ENCODE data around the gene GCLC. TPM values are rescaled to one million over a fixed set of nuclear protein-coding genes. Genes with fewer than 3 reads are reported as not detected.

GCLC gene
- total RNA-seq, 1 donor, result 26.8 TPM

DNA sequence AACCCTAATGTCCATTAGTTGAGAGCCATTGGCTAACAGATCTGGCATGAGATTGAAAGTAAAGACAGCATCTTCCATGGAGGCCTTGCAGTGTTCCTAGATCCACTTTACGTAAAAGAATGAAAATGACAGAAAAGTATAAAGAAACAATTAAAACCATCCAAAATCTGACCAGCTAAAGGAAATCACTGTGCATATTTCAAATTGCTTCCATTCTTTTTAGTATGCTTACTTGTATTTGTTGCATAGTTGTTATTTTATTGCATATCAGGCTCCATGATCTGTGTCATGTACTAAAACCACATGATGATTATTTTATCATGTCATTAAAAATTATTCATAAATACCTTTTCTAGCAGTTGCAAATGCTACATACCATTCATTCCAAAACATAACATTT, 67.9 kb downstream of the GCLC start:
- no peaks in the 10 kb centered on the region for H4K20me1 ChIP-seq (ENCODE audit: insufficient read depth, low read length)
- no peak for DNase-seq (ENCODE audit: insufficient read length, low spot score, missing footprints)
- no peak overlapping the region for H3K27ac ChIP-seq (ENCODE audit: low read depth, low read length)
- no peak overlapping the region for H3K4me2 ChIP-seq (ENCODE audit: insufficient read depth, low read length)
- H3K79me2 ChIP-seq (ENCODE audit: insufficient read depth, low read length), result no peaks in the 10 kb centered on the region
- no peaks in the 10 kb centered on the region for H3K36me3 ChIP-seq (ENCODE audit: insufficient read depth, low read length)
- no peaks in the 10 kb centered on the region for H3K4me1 ChIP-seq (ENCODE audit: insufficient read depth, low read length)
- no peaks in the 10 kb centered on the region for H3K27me3 ChIP-seq (ENCODE audit: insufficient read depth, low read length)
- no peak overlapping the region for H3K4me3 ChIP-seq (ENCODE audit: insufficient read depth, low read length)
- no peaks in the 10 kb centered on the region for H3K9me3 ChIP-seq (ENCODE audit: low read depth, low read length)
- TF ChIP-seq, protein P1, sequence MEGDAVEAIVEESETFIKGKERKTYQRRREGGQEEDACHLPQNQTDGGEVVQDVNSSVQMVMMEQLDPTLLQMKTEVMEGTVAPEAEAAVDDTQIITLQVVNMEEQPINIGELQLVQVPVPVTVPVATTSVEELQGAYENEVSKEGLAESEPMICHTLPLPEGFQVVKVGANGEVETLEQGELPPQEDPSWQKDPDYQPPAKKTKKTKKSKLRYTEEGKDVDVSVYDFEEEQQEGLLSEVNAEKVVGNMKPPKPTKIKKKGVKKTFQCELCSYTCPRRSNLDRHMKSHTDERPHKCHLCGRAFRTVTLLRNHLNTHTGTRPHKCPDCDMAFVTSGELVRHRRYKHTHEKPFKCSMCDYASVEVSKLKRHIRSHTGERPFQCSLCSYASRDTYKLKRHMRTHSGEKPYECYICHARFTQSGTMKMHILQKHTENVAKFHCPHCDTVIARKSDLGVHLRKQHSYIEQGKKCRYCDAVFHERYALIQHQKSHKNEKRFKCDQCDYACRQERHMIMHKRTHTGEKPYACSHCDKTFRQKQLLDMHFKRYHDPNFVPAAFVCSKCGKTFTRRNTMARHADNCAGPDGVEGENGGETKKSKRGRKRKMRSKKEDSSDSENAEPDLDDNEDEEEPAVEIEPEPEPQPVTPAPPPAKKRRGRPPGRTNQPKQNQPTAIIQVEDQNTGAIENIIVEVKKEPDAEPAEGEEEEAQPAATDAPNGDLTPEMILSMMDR (IDR thresholded peaks at IDR 0.05; ENCODE audit: extremely low read depth, low read depth, low read length), result no peak
- H2AFZ ChIP-seq (ENCODE audit: low read length), result no peak overlapping the region

DNA sequence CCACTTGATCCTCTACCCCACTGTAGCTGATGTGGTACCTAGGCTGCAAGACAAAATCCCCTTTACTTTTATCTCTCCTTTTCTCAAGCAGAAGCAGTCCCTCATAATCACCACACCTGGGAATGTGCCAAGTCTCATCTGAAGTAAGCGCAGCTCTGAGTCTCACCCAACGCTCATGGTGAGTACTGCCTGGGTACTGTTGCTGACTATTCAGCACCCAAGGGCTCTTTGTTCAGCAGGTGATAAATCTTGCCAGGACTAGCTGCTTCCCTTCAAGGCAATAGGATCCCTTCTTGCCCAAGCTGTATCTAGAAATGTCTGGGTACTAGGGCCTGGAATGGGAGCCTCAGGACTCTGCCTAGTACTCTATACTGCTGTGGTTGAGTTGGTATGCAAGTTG, 70.9 kb downstream of the GCLC start:
- TF ChIP-seq, protein P1 (IDR thresholded peaks at IDR 0.05; ENCODE audit: extremely low read depth, low read depth, low read length), result no peak
- Histone ChIP-seq H3K9me3 (ENCODE audit: low read depth, low read length) (no peaks in the 10 kb centered on the region), H3K27me3 (ENCODE audit: insufficient read depth, low read length) (no peaks in the 10 kb centered on the region), H3K4me3 (ENCODE audit: insufficient read depth, low read length) (no peak overlapping the region), H4K20me1 (ENCODE audit: insufficient read depth, low read length) (no peaks in the 10 kb centered on the region), H3K27ac (ENCODE audit: low read depth, low read length) (no peak overlapping the region), H3K79me2 (ENCODE audit: insufficient read depth, low read length) (no peaks in the 10 kb centered on the region), H2AFZ (ENCODE audit: low read length) (no peak overlapping the region), H3K36me3 (ENCODE audit: insufficient read depth, low read length) (no peaks in the 10 kb centered on the region), H3K4me1 (ENCODE audit: insufficient read depth, low read length) (no peaks in the 10 kb centered on the region), H3K4me2 (ENCODE audit: insufficient read depth, low read length) (no peak overlapping the region)
- no peak for DNase-seq (ENCODE audit: insufficient read length, low spot score, missing footprints)

DNA sequence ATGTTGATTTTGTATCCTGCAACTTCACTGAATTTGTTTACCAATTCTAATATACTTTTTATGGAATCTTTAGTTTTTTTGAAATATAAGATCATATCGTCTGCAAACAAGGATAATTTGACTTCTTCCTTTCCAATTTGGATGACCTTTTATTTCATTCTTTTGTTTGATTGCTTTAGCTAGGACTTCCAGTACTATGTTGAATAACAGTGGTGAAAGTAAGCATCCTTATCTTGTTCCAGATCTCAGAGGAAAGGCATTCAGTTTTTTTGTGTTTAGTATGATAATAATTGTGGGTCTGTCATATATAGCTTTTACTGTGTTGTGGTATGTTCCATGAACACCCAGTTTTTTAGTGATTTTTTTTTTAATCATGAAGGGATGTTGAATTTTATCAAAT, 75.7 kb downstream of the GCLC start:
- peaks cover 3% of the 10 kb centered on the region for H3K4me1 ChIP-seq (ENCODE audit: insufficient read depth, low read length)
- no peak for DNase-seq (ENCODE audit: insufficient read length, low spot score, missing footprints)
- no peak overlapping the region for H3K4me3 ChIP-seq (ENCODE audit: insufficient read depth, low read length)
- H3K79me2 ChIP-seq (ENCODE audit: insufficient read depth, low read length), result no peaks in the 10 kb centered on the region
- no peak overlapping the region for H3K27ac ChIP-seq (ENCODE audit: low read depth, low read length)
- TF ChIP-seq, protein P1 (IDR thresholded peaks at IDR 0.05; ENCODE audit: extremely low read depth, low read depth, low read length), result no peak
- no peaks in the 10 kb centered on the region for H3K9me3 ChIP-seq (ENCODE audit: low read depth, low read length)
- no peak overlapping the region for H3K4me2 ChIP-seq (ENCODE audit: insufficient read depth, low read length)
- H2AFZ ChIP-seq (ENCODE audit: low read length), result no peak overlapping the region
- no peaks in the 10 kb centered on the region for H3K36me3 ChIP-seq (ENCODE audit: insufficient read depth, low read length)
- no peaks in the 10 kb centered on the region for H4K20me1 ChIP-seq (ENCODE audit: insufficient read depth, low read length)
- no peaks in the 10 kb centered on the region for H3K27me3 ChIP-seq (ENCODE audit: insufficient read depth, low read length)

DNA sequence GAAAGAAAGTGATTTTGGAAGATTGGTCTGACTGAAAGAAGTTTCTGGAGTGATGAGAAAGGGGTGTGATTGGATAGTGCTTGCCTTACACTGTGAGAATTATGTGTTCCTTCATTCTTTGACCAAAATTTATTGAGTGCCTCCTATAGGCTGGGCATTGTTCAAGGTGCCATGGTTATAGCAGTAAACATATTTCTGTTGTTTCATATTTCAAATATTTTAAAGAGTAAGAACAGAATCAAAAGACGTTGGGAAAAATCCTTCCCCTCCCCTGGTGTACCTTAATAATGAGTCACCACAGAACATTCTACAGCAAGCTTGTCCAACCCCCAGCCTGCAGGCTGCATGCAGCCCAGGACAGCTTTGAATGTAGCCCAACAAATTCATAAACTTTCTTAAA, 78.6 kb downstream of the GCLC start:
- Histone ChIP-seq H3K36me3 (ENCODE audit: insufficient read depth, low read length) (no peaks in the 10 kb centered on the region), H4K20me1 (ENCODE audit: insufficient read depth, low read length) (no peaks in the 10 kb centered on the region), H2AFZ (ENCODE audit: low read length) (no peak overlapping the region), H3K4me1 (ENCODE audit: insufficient read depth, low read length) (peaks cover 3% of the 10 kb centered on the region), H3K27me3 (ENCODE audit: insufficient read depth, low read length) (no peaks in the 10 kb centered on the region), H3K27ac (ENCODE audit: low read depth, low read length) (no peak overlapping the region), H3K79me2 (ENCODE audit: insufficient read depth, low read length) (no peaks in the 10 kb centered on the region), H3K9me3 (ENCODE audit: low read depth, low read length) (no peaks in the 10 kb centered on the region), H3K4me2 (ENCODE audit: insufficient read depth, low read length) (no peak overlapping the region), H3K4me3 (ENCODE audit: insufficient read depth, low read length) (no peak overlapping the region)
- DNase-seq (ENCODE audit: insufficient read length, low spot score, missing footprints), result no peak
- TF ChIP-seq, protein P1 (IDR thresholded peaks at IDR 0.05; ENCODE audit: extremely low read depth, low read depth, low read length), result no peak

Data from osteoblast (primary cell).